ENCODE data around the gene TAOK2. TPM values are rescaled to one million over a fixed set of nuclear protein-coding genes. Genes with fewer than 3 reads are reported as not detected.

Gene TAOK2
- total RNA-seq, 3 donors from 2014 or later: 46.6 to 53.4 (median 50.5) TPM

GRCh38 chr16:30025574-30025973 lies 51.9 kb downstream of the TAOK2 start:
- intact Hi-C loops (cut with DNase I, micrococcal nuclease): loop anchor here in 1 of 2 donors (10.0 kb wide), 1 partner anchor 321 kb away; no protein-coding TSS in a partner anchor
- Histone ChIP-seq H3K4me1 (ENCODE audit: low read depth) (peaks cover 4% of the 10 kb centered on the region), H3K9me3 (no peaks in the 10 kb centered on the region), H3K36me3 (ENCODE audit: low read depth) (no peaks in the 10 kb centered on the region), H3K4me3 (no peak overlapping the region)
- DNase-seq (no peak), ATAC-seq (no peak)
- TF ChIP-seq, protein P1, sequence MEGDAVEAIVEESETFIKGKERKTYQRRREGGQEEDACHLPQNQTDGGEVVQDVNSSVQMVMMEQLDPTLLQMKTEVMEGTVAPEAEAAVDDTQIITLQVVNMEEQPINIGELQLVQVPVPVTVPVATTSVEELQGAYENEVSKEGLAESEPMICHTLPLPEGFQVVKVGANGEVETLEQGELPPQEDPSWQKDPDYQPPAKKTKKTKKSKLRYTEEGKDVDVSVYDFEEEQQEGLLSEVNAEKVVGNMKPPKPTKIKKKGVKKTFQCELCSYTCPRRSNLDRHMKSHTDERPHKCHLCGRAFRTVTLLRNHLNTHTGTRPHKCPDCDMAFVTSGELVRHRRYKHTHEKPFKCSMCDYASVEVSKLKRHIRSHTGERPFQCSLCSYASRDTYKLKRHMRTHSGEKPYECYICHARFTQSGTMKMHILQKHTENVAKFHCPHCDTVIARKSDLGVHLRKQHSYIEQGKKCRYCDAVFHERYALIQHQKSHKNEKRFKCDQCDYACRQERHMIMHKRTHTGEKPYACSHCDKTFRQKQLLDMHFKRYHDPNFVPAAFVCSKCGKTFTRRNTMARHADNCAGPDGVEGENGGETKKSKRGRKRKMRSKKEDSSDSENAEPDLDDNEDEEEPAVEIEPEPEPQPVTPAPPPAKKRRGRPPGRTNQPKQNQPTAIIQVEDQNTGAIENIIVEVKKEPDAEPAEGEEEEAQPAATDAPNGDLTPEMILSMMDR (IDR thresholded peaks at IDR 0.05): no peak

GRCh38 chr16:30026449-30026848 lies 52.8 kb downstream of the TAOK2 start:
- TF ChIP-seq, protein P1 (IDR thresholded peaks at IDR 0.05): no peak
- H3K4me1 ChIP-seq (ENCODE audit: low read depth): peaks cover 3% of the 10 kb centered on the region
- no peaks in the 10 kb centered on the region for H3K36me3 ChIP-seq (ENCODE audit: low read depth)
- ATAC-seq (no peak), DNase-seq (no peak)
- H3K4me3 ChIP-seq: no peak overlapping the region
- no peaks in the 10 kb centered on the region for H3K9me3 ChIP-seq
- intact Hi-C loops (cut with DNase I, micrococcal nuclease): loop anchor here in 1 of 2 donors (10.0 kb wide), 1 partner anchor 322 kb away; no protein-coding TSS in a partner anchor

- TF ChIP-seq, protein P1 (IDR thresholded peaks at IDR 0.05): no peak
- H3K9me3 ChIP-seq: no peaks in the 10 kb centered on the region
- no peak for ATAC-seq
- H3K4me3 ChIP-seq: no peak overlapping the region
- DNase-seq: no peak
- intact Hi-C loops (cut with DNase I, micrococcal nuclease): loop anchor here in 1 of 2 donors (10.0 kb wide), 1 partner anchor 323 kb away; no protein-coding TSS in a partner anchor
- peaks cover 3% of the 10 kb centered on the region for H3K4me1 ChIP-seq (ENCODE audit: low read depth)
- no peaks in the 10 kb centered on the region for H3K36me3 ChIP-seq (ENCODE audit: low read depth)
Observed at GRCh38 chr16:30027588-30028437, 54.1 kb downstream of the TAOK2 start.

DNA sequence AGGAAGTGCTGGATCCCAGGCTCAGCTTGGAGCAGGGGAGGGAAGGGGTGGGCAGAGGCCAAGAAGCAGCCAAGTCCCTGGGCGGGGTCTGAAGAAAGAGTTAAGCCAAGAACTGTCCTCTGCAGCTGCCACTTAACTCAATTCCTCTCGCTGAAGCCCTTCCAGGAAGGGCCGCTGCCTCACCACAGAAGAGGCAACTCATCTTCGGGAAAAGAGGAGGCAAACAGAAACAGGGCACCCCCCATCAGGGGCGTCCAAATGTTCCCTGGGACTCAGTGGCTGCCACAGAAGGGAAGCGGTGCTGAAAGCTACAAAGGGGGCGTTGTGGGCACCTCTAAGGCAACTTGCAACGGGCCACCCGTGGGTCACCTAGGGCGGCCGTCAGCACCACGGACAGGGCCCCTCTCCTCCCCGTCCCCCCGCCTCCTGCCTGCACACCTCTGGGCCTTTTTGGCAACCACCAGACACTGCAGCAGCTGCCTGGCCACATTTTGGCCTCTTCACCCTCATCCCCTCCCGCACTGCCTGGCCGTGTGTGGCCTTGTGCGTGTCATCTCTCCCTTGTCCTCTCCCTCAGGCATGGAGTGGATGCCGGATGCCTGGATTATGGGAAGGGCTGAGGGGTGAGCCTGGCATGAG lies 54.9 kb downstream of the TAOK2 start:
- Histone ChIP-seq H3K4me1 (ENCODE audit: low read depth) (peaks cover 3% of the 10 kb centered on the region), H3K9me3 (no peaks in the 10 kb centered on the region), H3K36me3 (ENCODE audit: low read depth) (no peaks in the 10 kb centered on the region), H3K4me3 (no peak overlapping the region)
- DNase-seq (no peak), ATAC-seq (peak; percentile 31)
- intact Hi-C loops (cut with DNase I, micrococcal nuclease): loop anchor here in 1 of 2 donors (10.0 kb wide), 1 partner anchor 324 kb away; no protein-coding TSS in a partner anchor
- TF ChIP-seq, protein P1 (IDR thresholded peaks at IDR 0.05): no peak

DNA sequence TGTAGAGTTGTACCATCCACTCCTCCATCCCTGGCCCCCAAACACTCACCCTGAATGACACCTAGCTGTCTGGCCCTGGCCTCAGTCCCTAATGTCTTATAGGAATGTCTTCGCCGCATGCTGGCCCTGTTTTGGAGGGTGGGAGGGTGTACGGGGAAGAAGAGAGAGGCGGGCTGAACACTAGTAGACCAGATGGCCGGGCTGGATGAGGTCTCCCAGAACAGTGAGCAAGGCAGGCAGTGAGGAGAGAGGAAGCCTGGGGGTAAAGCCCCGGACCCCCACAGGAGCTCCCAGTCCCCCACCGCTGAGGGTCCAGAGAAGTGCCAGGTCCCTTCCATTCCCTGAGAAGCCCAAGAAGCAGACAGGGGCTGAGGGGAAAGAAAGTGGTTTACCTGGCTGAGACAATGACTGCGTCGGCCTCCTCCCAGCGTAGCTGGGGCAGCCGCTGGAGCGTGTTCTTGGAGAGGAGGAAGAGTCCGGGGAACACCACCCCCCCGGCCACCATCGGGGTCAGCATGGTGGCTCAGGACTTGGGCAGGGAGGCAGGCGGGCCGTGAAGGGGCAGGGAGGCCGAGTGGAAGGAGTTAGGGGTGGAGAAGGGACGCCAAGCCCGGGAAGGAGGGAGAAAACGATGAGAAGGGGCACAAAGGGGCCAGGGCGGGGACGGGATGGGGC lies 56.5 kb downstream of the TAOK2 start:
- intact Hi-C loops (cut with DNase I, micrococcal nuclease): no loop called here
- TF ChIP-seq, protein P1 (IDR thresholded peaks at IDR 0.05): no peak
- no peaks in the 10 kb centered on the region for H3K36me3 ChIP-seq (ENCODE audit: low read depth)
- no peak overlapping the region for H3K4me3 ChIP-seq
- H3K4me1 ChIP-seq (ENCODE audit: low read depth): peaks cover 3% of the 10 kb centered on the region
- H3K9me3 ChIP-seq: no peaks in the 10 kb centered on the region
- ATAC-seq (no peak), DNase-seq (no peak)
